GM21515 (cell line): ENCODE data around the gene ATXN7.

Experiments
- ATAC-seq: cut with Tn5 transposase; IDR thresholded peaks from one replicate; pipeline ENCODE4 v1.9.1; 2021; ENCODE audit not compliant: unreplicated experiment

The ATXN7 gene

DNA sequence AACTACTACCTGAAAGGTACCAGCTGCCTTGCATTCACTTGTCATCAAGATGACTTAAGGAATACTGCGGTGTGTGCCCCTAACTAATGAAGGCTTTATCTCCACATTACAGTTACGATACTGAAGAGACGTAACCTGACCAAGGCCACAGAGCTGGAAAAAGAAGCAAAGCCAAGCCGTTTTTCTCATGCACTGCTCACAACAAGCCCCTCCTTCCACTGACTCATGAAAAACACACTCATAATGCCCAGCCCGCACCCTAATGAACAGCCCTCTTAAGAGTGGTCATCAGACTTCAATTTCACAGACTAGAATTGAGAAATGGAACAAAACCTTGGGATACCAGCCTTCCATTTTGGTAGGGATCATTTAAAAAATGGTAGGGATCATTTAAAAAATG lies 148.0 kb downstream of the ATXN7 start:
- no peak for ATAC-seq

DNA sequence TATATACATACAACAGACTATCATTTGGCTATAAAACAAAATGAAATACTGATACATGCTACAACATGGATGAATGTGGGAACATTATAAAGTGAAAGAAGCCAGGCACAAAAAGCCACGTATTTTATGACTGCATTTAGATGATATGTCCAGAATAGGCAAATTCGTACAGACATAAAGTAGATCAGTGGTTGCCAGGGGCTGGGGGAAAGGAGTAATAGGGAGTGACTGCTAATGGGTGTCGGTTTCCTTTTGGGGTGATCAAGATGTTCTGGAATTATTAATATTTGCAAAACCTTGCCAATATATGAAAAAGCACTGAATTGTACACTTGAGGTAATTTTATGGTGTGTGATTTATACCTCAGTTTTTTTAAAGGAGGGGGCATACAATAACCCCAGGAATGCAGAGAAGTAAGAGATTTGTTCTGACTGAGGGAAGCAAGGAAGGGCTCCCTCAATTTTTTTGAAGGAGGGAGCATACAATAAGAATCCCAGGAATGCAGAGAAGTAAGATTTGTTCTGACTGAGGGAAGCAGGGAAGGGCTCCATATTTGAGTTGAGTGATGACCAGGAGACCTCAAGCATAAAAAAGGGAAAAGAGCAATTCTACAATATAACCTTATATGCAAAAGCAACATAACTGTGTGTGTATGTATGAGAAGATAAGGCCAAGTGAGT lies 153.4 kb downstream of the ATXN7 start:
- ATAC-seq = no peak

DNA sequence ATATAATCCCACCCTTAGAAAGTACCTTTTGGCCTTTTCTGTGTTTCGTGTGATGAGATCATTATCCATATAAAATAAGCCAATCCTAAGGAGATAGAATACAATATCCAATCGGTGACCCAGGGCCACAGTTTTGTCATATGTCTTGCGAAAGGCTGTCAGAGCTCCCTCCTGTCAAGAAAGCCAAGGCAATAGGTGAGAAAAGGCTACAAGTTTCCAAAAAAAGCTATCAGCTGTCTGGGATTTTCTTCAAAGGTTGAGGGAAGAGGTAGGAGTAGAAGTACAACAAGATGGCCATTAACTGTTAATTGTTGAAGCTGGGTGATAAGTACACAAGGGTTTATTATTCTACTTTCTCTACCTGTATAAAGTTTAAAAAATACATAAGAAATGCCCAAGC lies 155.6 kb downstream of the ATXN7 start:
- no peak for ATAC-seq

DNA sequence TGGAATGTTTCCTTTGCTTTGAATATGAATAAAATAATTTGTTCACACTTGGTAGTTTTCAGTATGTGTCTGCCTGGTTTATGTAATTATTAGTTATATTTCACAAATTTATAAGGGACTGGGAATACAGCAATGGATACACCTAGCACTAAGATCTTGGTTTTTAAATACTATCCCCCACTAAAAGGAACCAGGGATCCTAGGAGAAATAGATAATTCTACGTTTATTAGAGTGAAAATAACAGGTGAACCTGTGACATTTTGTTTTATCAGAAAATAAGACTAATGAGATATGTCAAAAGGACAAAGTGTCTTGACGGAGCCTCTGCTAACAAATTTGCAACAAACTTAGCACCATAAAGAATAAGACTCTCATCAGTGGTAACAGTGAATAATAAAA lies 156.2 kb downstream of the ATXN7 start:
- ATAC-seq = no peak

DNA sequence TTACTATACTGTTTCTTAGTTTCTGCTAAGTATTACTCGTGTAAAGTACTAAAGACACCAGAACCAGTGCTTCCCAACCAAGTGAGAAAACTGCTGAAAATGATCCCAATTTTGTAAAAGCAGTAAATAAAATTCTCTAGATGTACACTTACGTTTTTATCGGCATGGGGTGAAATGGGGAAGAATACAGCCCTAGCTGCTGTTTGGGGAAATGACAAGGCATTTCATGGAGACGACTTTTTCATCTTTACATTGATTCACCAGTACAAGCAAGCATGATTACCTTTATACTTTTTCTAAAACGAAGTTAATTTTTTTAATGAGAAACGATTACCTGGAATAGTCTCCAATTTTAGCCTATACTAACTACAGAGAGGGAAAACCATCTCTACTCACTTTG lies 158.3 kb downstream of the ATXN7 start:
- no peak for ATAC-seq

DNA sequence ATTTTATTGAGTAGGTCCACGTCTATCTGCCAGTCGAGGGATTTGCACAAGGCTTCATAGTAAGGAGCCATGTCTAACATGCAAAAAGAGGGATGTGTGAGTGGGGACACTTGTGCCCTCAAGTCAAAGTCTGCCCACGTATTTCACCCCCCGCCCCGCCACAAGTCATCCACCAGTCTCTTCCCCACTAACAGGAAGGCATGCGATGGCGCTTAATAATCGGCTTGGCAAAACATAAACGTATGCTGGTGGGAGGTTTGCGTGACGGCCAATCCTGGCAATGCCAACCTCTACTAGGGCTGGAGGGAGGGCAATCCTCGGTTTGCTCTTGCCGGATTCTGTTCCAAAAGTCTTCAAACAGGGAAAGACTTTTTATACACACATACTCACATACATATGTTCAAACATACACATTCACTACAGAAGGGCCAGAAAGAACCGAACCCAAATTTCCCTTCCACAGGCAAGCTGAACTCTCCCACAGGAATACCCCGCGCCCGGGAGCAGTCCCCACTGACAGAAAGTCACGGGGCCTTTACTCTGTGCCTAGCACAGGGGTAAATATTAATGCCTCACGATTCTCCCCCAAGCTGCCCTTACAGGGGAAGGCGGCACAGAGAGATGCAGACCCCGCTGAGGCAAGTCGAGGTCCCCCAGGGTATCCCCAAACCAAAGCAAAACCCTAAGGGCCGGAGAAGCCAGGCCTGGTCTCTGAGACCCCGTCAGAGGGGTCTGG lies 159.0 kb downstream of the ATXN7 start:
- no peak for ATAC-seq

DNA sequence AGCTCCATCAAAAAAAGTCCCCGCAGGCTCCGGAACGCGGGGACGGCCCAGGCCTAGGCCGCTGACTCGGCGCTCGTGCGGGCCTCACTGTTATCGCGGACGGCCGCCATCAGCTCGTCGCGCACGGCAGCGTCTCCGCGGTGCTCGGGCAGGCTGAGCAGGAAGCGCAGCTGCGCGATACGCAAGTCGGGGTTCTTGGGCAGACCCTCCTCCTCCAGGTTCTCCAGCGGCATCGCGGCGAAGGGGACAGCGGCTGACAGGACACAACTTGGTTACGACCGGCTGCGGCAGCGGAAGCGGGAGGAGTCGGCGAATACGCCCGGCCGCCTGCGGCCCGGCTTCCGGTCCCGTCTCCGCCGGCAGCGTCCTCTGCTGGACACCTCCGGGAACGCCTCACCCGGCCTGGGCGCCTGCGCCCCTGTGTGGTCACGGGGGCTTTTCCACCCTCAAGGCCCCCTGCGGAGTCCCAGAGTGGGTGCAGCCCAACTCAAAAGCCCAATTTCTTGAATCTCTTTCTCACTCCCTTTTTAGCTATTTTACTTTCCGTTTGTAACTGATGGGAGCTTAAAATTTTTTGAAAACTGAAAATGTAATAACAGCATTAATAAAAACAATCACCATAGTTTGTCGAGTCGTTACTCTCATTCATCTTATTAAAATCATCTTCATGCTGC lies 159.7 kb downstream of the ATXN7 start, which contains the start of gene PSMD6:
Gene PSMD6 (minus strand): TSS at position 308 of the 674 bp plus-strand sequence. CDS start 75 bp downstream, at position 233.
- peak; percentile 97 for ATAC-seq

DNA sequence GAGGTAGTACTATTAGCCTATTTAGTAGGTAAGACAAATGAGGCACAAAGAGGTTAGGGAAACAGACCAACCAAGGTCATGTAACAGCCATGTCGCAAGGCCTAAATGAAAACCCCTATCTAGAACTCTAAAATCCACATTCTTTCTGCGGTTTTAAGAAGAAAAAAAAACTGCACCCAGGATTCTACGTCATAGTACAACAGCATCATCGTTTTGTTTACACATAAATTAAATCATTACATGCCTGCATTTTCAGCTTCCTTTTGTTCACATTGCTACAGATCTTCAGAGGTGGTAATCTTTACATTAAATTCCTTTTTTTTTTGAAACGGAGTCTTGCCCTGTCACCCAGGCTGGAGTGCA lies 160.2 kb downstream of the ATXN7 start:
- ATAC-seq = no peak

DNA sequence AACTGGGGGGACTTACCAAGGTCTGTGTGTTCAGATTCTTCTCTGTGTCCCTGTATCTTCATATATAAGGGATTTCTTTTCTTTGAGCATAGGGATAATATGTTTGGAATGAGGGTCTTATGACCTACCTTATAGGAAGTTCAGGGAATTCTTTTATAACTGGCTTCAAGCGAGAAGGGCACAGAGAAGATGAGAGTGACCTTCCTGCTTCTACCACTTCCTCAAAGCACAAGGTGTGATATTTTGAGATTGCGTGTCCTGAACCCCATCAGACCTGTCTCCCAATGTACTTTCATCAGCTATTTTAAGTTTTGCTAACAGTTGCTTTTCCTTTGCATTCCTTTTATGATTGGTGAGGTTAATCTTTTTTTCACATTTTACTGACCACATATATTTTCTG lies 162.7 kb downstream of the ATXN7 start:
- ATAC-seq = no peak

DNA sequence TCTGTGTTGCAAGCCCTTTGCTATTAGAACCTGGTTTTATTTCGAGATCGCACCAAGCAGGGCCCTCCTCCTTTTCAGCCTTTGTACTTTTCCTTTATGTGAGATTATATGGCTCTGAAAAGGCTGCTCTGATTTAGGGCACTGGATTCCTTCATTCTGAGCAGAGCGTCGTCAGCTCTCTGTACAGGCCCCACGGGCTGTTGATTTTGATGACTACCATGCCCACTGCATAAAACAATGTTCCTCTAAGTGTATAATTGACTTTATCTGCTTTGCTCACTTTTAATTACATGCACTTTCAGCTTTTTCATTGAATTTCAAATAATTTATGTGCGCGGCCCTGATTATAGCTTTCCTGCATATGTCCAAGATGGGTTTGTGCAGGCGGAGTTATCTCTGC lies 164.0 kb downstream of the ATXN7 start:
- ATAC-seq = no peak

DNA sequence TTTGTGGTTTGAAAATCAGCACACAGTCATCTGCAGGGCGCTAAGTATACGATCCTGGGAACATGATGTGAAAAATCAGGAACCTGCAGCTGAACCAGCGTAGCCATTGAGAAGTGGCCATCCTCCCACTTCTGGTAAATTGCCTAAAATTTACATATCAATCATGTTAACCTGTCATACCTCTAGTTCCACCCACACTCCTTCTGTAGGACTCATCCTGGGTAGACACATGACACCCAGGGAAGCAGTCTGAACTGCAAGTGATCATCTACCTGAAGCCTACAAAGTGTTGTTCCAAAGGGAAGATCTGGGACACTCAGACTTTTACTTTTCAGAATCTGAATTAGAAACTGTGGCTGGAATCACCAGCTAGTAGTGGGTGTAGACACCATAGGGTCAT lies 165.1 kb downstream of the ATXN7 start:
- no peak for ATAC-seq

DNA sequence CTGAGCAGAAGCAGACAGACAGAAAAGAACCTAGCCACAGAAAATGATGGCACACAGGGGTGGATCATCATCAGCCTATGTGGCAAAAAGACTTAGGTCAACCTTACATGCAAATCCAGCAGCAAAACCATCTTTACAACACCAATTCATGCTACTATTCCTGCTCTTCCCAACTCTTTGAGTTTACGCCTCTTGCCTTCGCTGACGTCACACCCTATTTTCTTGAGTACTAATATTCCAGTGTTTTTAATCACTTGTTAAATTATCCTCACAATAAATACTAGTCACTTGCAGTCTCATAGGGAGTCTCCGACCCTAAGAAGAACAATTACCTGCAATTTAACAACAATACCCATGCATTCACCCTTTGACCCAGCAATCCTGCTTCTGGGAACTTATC lies 165.6 kb downstream of the ATXN7 start:
- no peak for ATAC-seq

DNA sequence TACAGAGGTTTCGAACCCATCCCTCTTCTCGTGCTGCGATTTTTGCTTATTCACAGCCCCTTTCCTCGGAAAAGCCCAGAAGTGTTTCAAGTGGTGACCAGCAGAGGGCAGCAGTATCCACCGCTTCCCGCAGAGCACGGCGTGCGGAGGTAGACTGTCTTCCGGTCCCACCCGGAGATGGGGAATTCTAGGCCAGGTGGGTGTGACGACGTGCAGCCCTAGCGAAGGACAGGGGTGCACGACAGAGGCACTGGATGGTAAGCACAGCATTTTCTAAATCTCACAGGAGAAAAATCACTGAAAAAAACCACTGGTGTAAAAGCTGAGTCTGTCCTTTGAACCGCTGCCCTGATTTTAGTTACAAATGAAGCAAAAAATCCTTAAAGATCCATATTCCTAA lies 167.1 kb downstream of the ATXN7 start:
- peak; percentile 96 for ATAC-seq

DNA sequence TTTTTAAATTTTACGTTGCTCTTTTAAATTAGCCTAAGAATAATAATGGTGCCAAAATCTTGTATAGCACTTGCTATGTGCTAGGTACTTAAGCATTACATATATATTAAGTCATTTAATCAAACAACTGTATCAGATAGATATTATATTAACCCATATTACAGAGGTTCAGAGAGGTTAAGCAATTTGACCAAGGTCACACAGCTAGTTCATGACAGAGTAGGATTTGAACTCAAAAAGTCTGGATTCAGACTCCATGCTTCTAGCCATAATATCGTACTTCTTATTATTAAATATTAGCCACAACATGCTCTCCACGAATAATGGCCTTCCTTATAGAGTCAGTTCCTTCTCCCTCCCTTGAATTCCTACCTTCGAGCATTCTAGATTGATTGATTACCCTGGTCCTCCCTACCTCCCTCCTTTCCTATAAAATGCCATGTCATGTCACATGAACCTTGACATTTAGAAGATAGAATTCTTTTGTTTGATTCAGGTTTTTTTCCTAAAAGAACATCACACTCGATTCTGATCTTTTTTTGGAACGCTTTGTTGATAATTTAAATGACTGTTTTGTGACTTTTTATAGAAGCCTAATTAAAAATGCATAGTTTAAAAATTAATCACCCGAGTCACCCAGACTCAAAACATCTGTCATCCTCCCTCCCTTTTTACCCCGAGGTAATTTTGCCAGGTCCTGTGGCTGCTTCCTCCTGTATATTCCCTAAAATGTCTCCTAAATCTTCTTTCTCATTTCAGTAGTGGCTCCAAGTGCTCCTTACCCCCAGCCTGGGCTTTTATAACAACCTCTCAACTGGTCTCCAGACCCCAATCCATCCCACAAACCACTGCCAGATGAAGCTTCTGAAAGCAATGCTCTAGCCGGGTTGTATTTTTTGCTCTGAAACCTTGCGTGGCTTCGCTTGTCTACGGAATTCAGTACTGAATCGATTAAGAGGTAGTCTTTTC lies 168.2 kb downstream of the ATXN7 start:
- ATAC-seq = no peak

DNA sequence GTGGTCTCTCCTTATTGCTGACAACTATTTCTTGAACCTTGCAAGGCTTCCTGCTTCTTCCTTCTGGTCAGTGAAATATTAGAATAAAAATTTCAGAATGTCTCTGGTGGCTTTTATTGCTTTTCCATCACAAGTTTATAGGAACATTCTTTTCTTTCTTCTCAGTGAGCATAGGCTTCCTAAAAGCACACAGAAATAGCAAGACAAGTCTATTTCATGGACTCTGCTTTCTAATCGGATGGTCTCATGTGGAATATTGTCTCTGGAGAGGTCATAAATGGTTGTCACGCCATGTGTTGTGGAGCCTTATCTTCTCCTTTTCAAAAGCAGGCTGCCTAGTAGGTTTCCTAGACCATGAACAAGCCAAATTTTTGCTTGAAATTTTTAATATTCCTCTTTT lies 169.4 kb downstream of the ATXN7 start:
- ATAC-seq = no peak

DNA sequence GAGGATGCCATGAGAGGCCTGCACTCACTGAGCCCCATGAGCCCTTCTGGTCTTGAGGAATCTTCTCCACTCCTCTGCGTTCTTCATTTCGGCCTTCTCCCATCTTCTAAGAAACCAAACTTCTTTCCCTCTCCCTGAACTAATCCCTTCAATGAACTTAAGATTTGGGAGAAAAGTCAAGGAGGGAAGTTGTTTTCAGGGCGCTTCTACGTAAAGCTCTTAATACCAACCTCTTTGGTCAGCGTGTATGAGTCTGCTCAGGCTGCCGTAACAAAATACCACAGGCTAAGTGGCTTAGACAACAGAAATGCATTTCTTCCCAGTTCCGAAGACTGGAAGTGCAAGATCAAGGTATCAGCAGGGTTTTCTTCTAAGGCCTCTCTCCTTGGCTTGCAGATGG lies 173.4 kb downstream of the ATXN7 start:
- no peak for ATAC-seq

DNA sequence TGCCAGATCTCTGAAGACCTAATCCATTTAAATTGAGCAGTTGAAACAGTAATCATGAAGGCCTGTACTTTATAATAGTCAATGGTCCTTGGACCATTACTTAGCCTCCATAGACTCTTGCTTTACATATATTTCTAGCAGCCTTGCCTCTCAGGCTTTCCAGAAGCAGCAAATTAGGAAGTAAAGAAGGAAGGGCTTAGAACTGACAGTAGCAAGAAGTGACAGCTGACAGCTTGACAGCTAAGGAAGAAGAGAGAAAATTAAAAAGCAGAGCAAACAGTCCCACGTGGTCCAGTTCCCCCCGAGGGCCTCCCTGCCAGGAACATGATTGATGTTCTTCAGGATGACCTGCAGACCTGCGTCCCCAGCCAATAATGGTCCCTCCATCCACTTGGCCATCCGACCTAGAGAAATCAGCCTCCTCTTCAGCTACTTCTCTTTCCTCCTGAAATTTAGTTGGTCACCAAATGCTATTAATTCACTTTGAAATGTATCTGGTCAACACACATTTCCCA lies 174.6 kb downstream of the ATXN7 start:
- ATAC-seq = no peak

DNA sequence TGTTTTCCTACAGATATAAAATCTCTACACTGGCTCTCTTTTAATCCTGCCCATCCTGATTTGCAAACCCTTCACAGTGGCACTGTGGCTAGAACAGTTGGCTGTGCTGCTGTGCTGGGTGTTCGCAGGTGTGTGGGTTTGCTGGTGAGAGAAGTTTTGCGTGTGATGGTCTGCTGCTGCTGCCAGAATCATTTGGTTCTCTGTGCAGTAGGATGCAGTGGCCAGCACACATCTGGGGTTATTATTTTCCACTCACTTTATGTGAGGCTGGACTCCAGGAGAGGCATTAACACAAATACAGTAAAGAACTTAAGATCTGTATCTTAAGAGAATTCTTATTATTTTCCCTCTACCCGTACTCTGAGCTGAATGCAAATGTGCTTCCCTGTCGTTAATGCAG lies 175.7 kb downstream of the ATXN7 start:
- ATAC-seq = no peak

DNA sequence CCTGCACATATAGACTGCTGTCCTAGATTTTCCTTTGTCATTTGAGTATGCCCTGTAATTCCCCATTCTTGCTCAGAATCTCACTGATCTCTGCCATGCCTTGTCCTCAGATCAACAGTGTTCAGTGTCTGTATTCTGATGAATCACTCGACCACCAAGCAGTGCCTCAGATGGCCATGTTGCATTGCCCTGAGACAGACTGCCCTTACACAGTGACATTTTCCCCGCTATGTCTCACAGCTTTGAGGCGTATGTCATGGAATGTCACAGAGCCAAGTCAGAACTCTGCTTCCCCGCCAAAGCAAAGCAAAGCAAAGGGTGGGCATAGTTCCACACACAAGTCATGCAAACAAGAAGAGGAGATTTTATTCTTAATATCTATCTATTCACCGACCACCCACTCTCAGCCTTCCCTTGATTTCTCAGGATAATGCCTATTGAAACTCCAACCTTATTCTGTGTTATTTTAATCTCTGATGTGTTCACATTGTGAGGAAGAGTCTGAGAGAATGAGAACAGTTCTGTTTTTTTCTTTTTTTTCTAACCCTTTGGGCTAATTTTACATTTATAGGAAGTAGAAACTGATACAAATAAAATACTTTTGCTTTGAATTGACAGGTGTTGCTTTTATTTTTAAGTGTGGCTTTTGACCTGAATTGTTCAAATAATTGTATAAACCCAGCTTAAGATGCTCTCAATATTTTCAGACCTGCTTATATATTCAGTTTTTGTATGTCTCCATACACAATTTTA lies 176.5 kb downstream of the ATXN7 start:
- no peak for ATAC-seq

DNA sequence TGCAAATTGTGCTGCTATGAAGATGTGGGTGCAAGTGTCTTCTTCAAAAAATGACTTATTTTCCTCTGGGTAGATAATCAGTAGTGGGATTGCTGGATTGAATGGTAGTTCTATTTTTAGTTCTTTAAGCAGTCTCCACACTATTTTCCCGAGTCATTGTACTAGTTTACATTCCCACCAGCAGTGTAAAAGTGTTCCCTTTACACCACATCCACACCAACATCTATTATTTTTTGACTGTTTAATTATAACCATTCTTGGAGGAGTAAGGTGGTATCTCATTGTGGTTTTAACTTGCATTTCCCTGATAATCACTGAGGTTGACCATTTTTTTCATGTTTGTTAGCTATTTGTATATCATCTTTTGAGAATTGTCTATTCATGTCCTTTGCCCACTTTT lies 179.3 kb downstream of the ATXN7 start:
- no peak for ATAC-seq
